IMR-90 (cell line): ENCODE results near the gene MBOAT2.
A peak's percentile ranks its signal among the peaks of the same experiment; 100 is the strongest.

Experiments
- CEBPB ChIP-seq: IDR thresholded peaks from 2 replicates; pipeline ENCODE4 v1.6.1; 2012; ENCODE audit warnings: low read depth, low read length, improper control_type of control experiment
- CHD1 ChIP-seq: IDR thresholded peaks from 2 replicates; pipeline ENCODE4 v1.6.1; 2012; ENCODE audit warnings: low read depth, low read length, improper control_type of control experiment
- FOS ChIP-seq: fragments of 150-350 bp; IDR thresholded peaks from 2 replicates; pipeline ENCODE4 v1.6.1; 2016; ENCODE audit warnings: low read depth, low read length
- MAFK ChIP-seq: IDR thresholded peaks from 2 replicates; pipeline ENCODE4 v1.6.1; 2012; ENCODE audit warnings: low read depth, low read length, improper control_type of control experiment
- POLR2A ChIP-seq: IDR thresholded peaks from 2 replicates; pipeline ENCODE4 v1.6.1; 2012; ENCODE audit warnings: mild to moderate bottlenecking, low read depth, low read length
- RCOR1 ChIP-seq: IDR thresholded peaks from 2 replicates; pipeline ENCODE4 v1.6.1; 2012; ENCODE audit warnings: mild to moderate bottlenecking, low read length, improper control_type of control experiment; ENCODE audit not compliant: insufficient replicate concordance
- RFX5 ChIP-seq: IDR thresholded peaks from 2 replicates; pipeline ENCODE4 v1.8.0; 2012; ENCODE audit warnings: low read depth, mild to moderate bottlenecking, low read length, moderate library complexity
- SMC3 ChIP-seq: fragments of 150-350 bp; IDR thresholded peaks from 2 replicates; pipeline ENCODE4 v1.6.1; 2016; ENCODE audit warnings: low read depth, mild to moderate bottlenecking, antibody characterized with exemption, low read length, moderate library complexity
- TF ChIP-seq, protein P1 (sequence below): conservative IDR thresholded peaks from 2 replicates; pipeline ENCODE4 v1.5.1; 2012; ENCODE audit warnings: mild to moderate bottlenecking, low read depth, low read length, improper control_type of control experiment

DNA sequence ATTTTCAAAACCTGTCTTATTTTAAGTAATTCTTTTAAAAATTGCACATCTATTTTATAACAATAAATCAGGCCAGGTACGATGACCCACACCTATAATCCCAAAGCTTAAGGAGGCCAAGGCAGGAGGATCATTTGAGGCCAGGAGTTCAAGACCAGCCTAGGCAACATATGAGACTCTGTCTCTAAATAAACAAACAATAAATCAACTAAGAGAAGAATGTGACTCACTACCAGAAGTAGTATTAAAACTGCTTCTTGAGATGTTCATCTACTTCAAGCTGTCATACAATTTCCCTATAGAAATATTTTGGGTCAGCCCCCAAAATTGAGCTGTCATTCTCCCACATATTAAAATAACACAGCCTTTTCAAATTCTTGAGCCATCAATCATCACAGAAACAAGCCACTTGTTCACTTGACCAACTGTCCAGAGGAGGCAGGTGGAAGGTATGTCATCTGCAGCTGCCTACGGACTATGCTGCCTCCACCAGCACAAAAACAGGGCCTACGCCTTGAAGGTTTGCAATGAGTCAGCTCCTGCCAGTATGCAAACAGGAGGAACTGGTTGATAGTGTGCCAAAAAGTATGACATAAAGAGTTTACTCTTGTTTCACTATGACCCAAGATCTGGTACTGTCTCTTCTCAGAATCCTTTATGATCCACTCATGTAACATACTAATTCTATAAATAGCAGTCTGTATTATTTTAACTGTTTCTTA, 199.7 kb downstream of the MBOAT2 start:
- TF ChIP-seq, protein P1, sequence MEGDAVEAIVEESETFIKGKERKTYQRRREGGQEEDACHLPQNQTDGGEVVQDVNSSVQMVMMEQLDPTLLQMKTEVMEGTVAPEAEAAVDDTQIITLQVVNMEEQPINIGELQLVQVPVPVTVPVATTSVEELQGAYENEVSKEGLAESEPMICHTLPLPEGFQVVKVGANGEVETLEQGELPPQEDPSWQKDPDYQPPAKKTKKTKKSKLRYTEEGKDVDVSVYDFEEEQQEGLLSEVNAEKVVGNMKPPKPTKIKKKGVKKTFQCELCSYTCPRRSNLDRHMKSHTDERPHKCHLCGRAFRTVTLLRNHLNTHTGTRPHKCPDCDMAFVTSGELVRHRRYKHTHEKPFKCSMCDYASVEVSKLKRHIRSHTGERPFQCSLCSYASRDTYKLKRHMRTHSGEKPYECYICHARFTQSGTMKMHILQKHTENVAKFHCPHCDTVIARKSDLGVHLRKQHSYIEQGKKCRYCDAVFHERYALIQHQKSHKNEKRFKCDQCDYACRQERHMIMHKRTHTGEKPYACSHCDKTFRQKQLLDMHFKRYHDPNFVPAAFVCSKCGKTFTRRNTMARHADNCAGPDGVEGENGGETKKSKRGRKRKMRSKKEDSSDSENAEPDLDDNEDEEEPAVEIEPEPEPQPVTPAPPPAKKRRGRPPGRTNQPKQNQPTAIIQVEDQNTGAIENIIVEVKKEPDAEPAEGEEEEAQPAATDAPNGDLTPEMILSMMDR = no peak; the same call in 1 of the 2 replicates
- TF ChIP-seq POLR2A = no peak
- no peak for TF ChIP-seq CHD1
- TF ChIP-seq SMC3 = no peak
- peak; percentile 53; the same call in 1 of the 2 replicates for TF ChIP-seq FOS
- TF ChIP-seq RCOR1 = peak; percentile 42
- TF ChIP-seq CEBPB = peak; percentile 66
- no peak for TF ChIP-seq RFX5
- TF ChIP-seq MAFK = no peak
